ENCODE results near the gene DCAF8L2. TPM values are rescaled to one million over a fixed set of nuclear protein-coding genes. Genes with fewer than 3 reads are reported as not detected.

DCAF8L2 gene
- total and polyA plus RNA-seq, 2 donors from 2014 or later, result not detected

GRCh38 chrX:27619975-27620374, 29.8 kb downstream of the DCAF8L2 start:
- intact Hi-C loops (cut with DNase I), result no loop called here
- FAIRE-seq (no peak), DNase-seq (no peak)
- Histone ChIP-seq H3K4me1 (ENCODE audit: control insufficient read depth in 2 of 3, insufficient read depth in 2 of 3, low read depth in 1 of 3, low read length in 3 of 3) (no peaks in the 10 kb centered on the region), H3K27ac (ENCODE audit: low read depth in 2 of 2, low read length in 2 of 2) (no peak overlapping the region), H3K27me3 (ENCODE audit: control insufficient read depth, insufficient read depth, low read length) (no peaks in the 10 kb centered on the region), H3K9ac (ENCODE audit: low read length in 3 of 3) (no peak overlapping the region), H3K36me3 (ENCODE audit: control insufficient read depth in 2 of 3, insufficient read depth in 3 of 3, low read length in 3 of 3) (no peaks in the 10 kb centered on the region), H3K4me3 (ENCODE audit: low read length in 3 of 3) (no peak overlapping the region), H3K9me3 (ENCODE audit: control insufficient read depth in 2 of 3, insufficient read depth in 1 of 3, low read length in 3 of 3) (no peaks in the 10 kb centered on the region)
- TF ChIP-seq, protein P1, sequence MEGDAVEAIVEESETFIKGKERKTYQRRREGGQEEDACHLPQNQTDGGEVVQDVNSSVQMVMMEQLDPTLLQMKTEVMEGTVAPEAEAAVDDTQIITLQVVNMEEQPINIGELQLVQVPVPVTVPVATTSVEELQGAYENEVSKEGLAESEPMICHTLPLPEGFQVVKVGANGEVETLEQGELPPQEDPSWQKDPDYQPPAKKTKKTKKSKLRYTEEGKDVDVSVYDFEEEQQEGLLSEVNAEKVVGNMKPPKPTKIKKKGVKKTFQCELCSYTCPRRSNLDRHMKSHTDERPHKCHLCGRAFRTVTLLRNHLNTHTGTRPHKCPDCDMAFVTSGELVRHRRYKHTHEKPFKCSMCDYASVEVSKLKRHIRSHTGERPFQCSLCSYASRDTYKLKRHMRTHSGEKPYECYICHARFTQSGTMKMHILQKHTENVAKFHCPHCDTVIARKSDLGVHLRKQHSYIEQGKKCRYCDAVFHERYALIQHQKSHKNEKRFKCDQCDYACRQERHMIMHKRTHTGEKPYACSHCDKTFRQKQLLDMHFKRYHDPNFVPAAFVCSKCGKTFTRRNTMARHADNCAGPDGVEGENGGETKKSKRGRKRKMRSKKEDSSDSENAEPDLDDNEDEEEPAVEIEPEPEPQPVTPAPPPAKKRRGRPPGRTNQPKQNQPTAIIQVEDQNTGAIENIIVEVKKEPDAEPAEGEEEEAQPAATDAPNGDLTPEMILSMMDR (IDR thresholded peaks at IDR 0.05; ENCODE audit: borderline replicate concordance, extremely low read depth, insufficient read depth), result no peak

GRCh38 chrX:27622883-27623282, 32.7 kb downstream of the DCAF8L2 start:
- TF ChIP-seq, protein P1 (IDR thresholded peaks at IDR 0.05; ENCODE audit: borderline replicate concordance, extremely low read depth, insufficient read depth), result no peak
- FAIRE-seq (no peak), DNase-seq (no peak)
- Histone ChIP-seq H3K4me3 (ENCODE audit: low read length in 3 of 3) (no peak overlapping the region), H3K27ac (ENCODE audit: low read depth in 2 of 2, low read length in 2 of 2) (no peak overlapping the region), H3K27me3 (ENCODE audit: control insufficient read depth, insufficient read depth, low read length) (no peaks in the 10 kb centered on the region), H3K36me3 (ENCODE audit: control insufficient read depth in 2 of 3, insufficient read depth in 3 of 3, low read length in 3 of 3) (no peaks in the 10 kb centered on the region), H3K4me1 (ENCODE audit: control insufficient read depth in 2 of 3, insufficient read depth in 2 of 3, low read depth in 1 of 3, low read length in 3 of 3) (no peaks in the 10 kb centered on the region), H3K9me3 (ENCODE audit: control insufficient read depth in 2 of 3, insufficient read depth in 1 of 3, low read length in 3 of 3) (no peaks in the 10 kb centered on the region), H3K9ac (ENCODE audit: low read length in 3 of 3) (no peak overlapping the region)
- intact Hi-C loops (cut with DNase I), result no loop called here

- DNase-seq (no peak), FAIRE-seq (no peak)
- H3K4me3 ChIP-seq (ENCODE audit: low read length in 3 of 3), result no peak overlapping the region
- H3K27ac ChIP-seq (ENCODE audit: low read depth in 2 of 2, low read length in 2 of 2), result no peak overlapping the region
- H3K4me1 ChIP-seq (ENCODE audit: control insufficient read depth in 2 of 3, insufficient read depth in 2 of 3, low read depth in 1 of 3, low read length in 3 of 3), result no peaks in the 10 kb centered on the region
- no peak overlapping the region for H3K9ac ChIP-seq (ENCODE audit: low read length in 3 of 3)
- H3K27me3 ChIP-seq (ENCODE audit: control insufficient read depth, insufficient read depth, low read length), result no peaks in the 10 kb centered on the region
- H3K9me3 ChIP-seq (ENCODE audit: control insufficient read depth in 2 of 3, insufficient read depth in 1 of 3, low read length in 3 of 3), result no peaks in the 10 kb centered on the region
- H3K36me3 ChIP-seq (ENCODE audit: control insufficient read depth in 2 of 3, insufficient read depth in 3 of 3, low read length in 3 of 3), result no peaks in the 10 kb centered on the region
- intact Hi-C loops (cut with DNase I), result no loop called here
- TF ChIP-seq, protein P1 (IDR thresholded peaks at IDR 0.05; ENCODE audit: borderline replicate concordance, extremely low read depth, insufficient read depth), result no peak
Measured at GRCh38 chrX:27626066-27626465, 35.9 kb downstream of the DCAF8L2 start.

- H3K27me3 ChIP-seq (ENCODE audit: control insufficient read depth, insufficient read depth, low read length), result no peaks in the 10 kb centered on the region
- DNase-seq, result no peak
- no peak overlapping the region for H3K9ac ChIP-seq (ENCODE audit: low read length in 3 of 3)
- TF ChIP-seq, protein P1 (IDR thresholded peaks at IDR 0.05; ENCODE audit: borderline replicate concordance, extremely low read depth, insufficient read depth), result no peak
- H3K9me3 ChIP-seq (ENCODE audit: control insufficient read depth in 2 of 3, insufficient read depth in 1 of 3, low read length in 3 of 3), result no peaks in the 10 kb centered on the region
- FAIRE-seq, result no peak
- intact Hi-C loops (cut with DNase I), result no loop called here
- H3K4me1 ChIP-seq (ENCODE audit: control insufficient read depth in 2 of 3, insufficient read depth in 2 of 3, low read depth in 1 of 3, low read length in 3 of 3), result no peaks in the 10 kb centered on the region
- no peak overlapping the region for H3K27ac ChIP-seq (ENCODE audit: low read depth in 2 of 2, low read length in 2 of 2)
- H3K4me3 ChIP-seq (ENCODE audit: low read length in 3 of 3), result no peak overlapping the region
- H3K36me3 ChIP-seq (ENCODE audit: control insufficient read depth in 2 of 3, insufficient read depth in 3 of 3, low read length in 3 of 3), result no peaks in the 10 kb centered on the region
Measured at GRCh38 chrX:27633328-27633727, 43.2 kb downstream of the DCAF8L2 start.
